HG02759 (cell line): ENCODE data around the gene SPDYE6.
A peak's percentile ranks its signal among the peaks of the same experiment; 100 is the strongest.
"Not testable (repeated sequence)": the region's sequence is repeated elsewhere in the genome, so short reads cannot be mapped to it uniquely, and the experiment has no call there.

Experiments used
- ATAC-seq: cut with Tn5 transposase; IDR thresholded peaks from one replicate; pipeline ENCODE4 v1.9.1; 2021; ENCODE audit warnings: mild to moderate bottlenecking, moderate library complexity; ENCODE audit not compliant: unreplicated experiment

Gene SPDYE6

GRCh38 chr7:102364394-102364886 is 8.2 kb upstream of the SPDYE6 start:
- not testable (repeated sequence) for ATAC-seq

DNA sequence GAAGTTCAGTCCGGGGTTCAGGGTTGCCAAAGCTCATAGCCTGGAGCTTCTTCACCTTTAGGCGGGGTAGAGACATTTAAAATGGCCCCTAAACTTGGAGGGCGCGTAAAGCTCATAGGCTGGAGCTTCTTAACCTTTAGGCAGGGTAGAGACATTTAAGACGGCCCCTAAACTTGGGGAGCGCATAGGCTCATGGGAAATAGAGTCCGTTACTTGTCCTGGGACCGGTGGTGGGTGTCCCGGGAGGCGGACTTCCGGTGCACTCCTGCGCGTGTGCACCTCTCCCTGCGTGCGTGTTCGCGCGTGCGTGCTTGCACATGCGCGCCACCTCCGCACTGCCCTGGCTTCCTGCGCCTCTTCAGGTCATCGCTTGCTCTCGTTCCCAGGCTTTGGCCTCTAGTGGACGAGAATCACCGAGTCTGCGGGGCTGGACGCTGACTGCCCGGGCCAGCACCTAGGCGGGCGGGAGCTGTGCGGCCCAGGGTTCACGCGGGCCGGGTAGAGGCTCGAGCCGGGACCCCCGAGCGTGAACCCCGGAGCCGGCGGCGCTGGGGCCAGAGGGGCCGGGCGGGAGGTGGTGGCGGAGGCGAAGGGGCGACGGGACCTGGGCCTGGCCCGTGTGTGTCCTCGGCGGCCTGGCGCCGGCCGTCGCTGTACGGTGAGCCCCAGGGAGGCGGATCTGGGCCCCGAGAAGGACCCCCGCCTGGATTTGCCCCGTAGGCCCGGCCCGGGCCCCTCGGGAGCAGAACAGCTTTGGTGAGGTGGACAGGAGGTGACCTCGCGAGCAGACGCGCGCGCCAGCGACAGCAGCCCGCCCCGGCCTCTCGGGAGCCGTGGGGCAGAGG is 7.5 kb upstream of the SPDYE6 start:
- ATAC-seq: peak; percentile 98

- not testable (repeated sequence) for ATAC-seq
Observed at GRCh38 chr7:102346983-102347382, 9.3 kb downstream of the SPDYE6 start.

- ATAC-seq: not testable (repeated sequence)
Observed at GRCh38 chr7:102340599-102341368, 15.5 kb downstream of the SPDYE6 start.

DNA sequence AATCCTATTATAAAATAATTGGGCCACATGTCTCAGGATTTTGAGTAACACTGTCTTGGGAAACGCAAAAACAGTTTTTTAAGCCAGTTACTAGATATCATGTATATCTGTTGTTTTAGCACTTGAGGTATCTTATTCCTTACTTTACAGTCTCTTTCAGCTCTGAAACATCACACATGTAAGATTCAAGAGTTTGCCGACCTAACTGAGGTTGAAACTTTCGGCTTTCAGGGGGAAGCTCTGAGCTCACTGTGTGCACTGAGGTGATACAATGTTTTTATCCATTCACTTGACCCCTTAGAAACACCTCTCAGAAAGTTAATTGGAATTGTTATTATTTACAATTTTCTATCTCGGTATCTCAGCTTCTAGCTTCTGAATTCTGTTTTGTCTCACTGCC is 18.8 kb downstream of the SPDYE6 start:
- ATAC-seq: not testable (repeated sequence)

- ATAC-seq: not testable (repeated sequence)
Observed at GRCh38 chr7:102337002-102337401, 19.2 kb downstream of the SPDYE6 start.

DNA sequence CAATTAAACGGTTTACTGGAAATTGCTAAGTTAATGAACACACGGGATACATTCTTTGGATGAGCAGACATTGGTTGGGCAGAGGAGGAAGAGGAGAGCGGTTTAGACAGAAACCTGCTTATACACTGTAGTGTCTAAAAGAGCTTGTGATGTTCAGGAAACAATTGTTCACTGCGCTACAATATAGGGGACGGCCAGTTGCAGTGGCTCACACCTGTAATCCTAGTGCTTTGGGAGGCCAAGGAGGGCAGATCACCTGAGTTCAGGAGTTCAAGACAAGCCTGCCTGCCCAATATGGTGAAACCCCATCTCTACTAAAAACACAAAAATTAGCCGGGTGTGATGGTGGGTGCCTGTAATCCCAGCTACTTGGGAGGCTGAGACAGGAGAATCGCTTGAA is 20.7 kb downstream of the SPDYE6 start:
- ATAC-seq: not testable (repeated sequence)

- not testable (repeated sequence) for ATAC-seq
Observed at GRCh38 chr7:102330666-102331460, 25.4 kb downstream of the SPDYE6 start.

- not testable (repeated sequence) for ATAC-seq
Observed at GRCh38 chr7:102329366-102329765, 26.9 kb downstream of the SPDYE6 start.

GRCh38 chr7:102328863-102329262 is 27.4 kb downstream of the SPDYE6 start:
- ATAC-seq: not testable (repeated sequence)

- not testable (repeated sequence) for ATAC-seq
Observed at GRCh38 chr7:102327183-102327582, 29.1 kb downstream of the SPDYE6 start.

- ATAC-seq: no peak
Observed at GRCh38 chr7:102326157-102326889, 29.9 kb downstream of the SPDYE6 start.

DNA sequence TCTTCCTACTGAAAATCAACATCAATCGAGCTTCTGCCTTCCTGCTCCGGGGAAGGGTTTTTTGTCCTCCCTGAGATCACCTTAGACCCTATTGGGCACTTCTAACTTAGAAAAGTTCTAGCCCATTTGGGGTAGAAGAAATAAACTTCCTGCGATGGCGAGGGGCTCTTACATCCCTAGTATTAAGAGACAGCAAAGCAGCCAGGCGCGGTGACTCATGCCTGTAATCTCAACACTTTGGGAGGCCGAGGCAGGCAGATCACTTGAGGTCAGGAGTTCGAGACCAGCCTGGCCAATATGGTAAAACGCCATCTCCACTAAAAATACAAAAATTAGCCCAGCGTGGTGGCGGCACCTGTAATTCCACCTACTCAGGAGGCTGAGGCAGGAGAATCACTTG is 31.1 kb downstream of the SPDYE6 start:
- ATAC-seq: not testable (repeated sequence)

DNA sequence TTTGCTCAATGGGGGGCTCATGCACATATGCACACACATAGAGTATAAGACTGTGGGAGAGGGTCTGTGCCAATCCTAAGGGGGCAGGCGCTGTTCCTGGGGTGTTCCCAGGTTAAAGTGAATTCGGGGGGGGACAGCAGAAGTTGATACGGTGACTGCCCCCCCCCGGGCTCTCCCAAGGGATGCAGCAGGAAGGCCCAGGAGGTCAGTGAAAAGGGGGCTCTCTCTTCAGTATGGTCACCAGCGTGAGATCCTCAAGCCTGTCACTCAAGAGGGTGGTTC is 32.4 kb downstream of the SPDYE6 start:
- ATAC-seq: no peak

DNA sequence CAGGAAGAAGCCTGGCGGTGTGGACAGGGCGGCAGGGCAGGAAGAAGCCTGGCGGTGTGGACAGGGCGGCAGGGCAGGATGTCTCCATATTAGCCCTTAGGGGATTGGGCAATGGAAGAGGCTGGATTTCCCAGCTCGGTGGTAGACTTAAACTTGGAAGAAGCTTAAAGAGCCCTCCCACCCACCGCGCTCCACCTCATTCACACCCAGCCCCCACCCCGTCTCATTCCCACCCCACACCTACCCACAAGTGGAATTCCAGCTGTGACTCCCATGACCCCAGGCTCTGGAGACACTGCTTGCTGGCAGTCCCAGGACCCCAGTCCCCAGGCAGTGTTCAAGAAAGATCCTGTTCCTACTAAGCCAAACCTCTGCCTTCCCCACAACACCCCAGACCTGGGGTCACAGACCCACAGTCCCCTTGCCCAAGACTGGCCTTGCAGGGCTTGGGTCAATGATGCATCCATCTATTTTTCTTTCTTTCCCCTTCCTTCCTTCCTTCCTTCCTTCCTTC is 34.0 kb downstream of the SPDYE6 start:
- no peak for ATAC-seq

GRCh38 chr7:102321351-102322201 is 34.7 kb downstream of the SPDYE6 start:
- ATAC-seq: no peak

DNA sequence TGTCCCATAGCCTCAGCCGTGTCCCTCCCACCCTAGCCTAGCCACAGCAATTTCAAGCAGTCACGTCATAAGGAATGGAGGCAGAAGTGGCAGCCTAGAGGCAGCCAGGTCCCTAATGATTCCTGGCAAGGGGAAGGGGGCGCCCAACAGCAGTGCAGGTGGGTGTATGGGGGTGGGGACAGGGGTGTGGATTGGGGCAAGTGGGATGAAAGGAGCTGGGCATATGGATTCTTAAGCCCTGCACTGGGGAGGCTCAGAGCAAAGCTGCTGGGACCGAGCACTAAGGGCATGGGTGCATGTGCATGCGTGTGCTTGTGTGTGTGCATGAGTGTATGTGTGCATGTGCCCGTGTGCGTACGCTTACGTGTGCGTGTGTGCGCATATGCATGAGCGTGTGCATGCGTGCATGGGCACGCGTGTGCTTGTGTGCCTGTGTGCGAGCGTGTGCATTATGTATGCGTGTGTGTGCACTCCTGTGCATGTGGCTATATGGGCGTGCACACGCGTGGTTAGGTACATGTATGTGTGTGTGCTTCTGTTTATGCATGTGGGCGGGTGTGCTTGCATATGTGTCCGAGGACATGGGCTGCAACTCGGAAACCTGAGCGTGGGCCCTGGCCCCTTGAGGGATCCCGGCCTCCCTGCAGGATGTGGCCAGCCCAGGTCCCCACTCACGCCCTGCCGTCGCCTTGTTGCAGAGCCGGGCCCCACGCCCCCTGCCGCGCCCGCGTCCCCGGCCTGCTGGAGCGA is 35.5 kb downstream of the SPDYE6 start:
- ATAC-seq: no peak

GRCh38 chr7:102320181-102320580 is 36.1 kb downstream of the SPDYE6 start:
- ATAC-seq: no peak

GRCh38 chr7:102319671-102320070 is 36.6 kb downstream of the SPDYE6 start:
- ATAC-seq: no peak
